ENCODE results near the gene PFKFB3. TPM values are rescaled to one million over a fixed set of nuclear protein-coding genes. Genes with fewer than 3 reads are reported as not detected.

Gene PFKFB3
- total RNA-seq, 1 donor from 2014 or later, result 126 TPM

DNA sequence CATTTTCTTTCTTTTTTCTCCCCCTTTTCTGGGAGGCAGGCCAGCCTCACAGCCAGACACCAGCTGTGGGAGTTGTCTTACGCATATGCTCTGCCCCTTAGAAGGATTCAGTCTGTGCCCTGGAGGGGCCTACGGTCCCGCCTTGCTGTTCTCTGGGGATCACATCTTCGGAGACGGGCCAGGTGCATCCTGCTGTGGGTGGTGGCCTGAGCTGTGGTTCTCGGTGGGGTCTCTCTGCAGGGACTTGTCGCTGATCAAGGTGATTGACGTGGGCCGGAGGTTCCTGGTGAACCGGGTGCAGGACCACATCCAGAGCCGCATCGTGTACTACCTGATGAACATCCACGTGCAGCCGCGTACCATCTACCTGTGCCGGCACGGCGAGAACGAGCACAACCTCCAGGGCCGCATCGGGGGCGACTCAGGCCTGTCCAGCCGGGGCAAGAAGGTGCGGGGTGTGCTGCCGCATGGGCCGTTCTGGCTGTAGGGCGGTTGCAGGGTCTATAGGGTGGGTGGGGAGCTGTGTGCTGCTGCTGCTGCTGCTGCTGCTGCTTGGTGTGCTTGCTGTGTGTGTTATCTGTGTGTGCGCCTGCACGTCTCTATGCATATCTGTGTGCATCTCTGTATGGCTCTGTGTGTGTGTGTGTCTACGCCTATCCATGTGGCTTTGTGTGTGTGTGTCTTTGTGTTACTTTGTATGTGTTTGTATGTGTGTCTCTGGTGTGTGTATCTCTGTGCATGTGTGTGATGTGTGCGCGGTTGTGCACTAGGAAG lies 17.9 kb downstream of the PFKFB3 start:
- H3K27ac Mint-ChIP-seq, result peak overlapping the region; percentile 1

DNA sequence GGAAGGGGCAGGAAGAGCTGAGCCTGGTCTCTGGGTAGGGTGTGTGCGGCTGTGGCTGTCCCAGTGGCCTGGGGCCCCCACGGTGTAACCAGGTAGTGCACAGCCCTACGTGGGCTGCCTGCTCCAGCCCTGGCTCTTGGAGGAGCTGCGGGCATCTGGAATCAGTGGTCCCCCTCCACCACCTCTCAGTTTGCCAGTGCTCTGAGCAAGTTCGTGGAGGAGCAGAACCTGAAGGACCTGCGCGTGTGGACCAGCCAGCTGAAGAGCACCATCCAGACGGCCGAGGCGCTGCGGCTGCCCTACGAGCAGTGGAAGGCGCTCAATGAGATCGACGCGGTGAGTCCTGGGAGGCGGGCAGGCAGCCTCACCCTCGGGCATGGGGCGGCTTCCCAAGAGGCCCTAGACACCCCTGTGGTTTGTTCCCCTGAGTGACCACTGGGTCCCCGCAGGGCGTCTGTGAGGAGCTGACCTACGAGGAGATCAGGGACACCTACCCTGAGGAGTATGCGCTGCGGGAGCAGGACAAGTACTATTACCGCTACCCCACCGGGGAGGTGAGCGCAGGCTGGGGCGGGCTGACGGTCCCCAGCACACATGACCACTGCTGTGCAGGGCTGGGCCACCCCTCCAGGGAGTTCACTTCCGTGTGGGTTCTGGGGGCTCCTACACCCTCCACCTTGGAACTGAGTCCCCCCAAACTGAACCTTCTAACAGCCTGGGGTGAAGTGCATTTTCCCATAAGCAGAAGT lies 18.6 kb downstream of the PFKFB3 start:
- no peak overlapping the region for H3K27ac Mint-ChIP-seq
- H3K27me3 Mint-ChIP-seq (ENCODE audit: low read depth), result no peaks in the 10 kb centered on the region
- no peak overlapping the region for H3K4me3 Mint-ChIP-seq (ENCODE audit: low read depth)

More for the DNA sequence above, 17.9 kb downstream of the PFKFB3 start:
- H3K4me1 Mint-ChIP-seq (ENCODE audit: low read depth), result no peaks in the 10 kb centered on the region
- DNase-seq (ENCODE audit: low spot score), result no peak
- intact Hi-C loops (cut with micrococcal nuclease), result no loop called here
- peaks cover 84% of the 10 kb centered on the region for H3K36me3 Mint-ChIP-seq (ENCODE audit: low read depth)
- no peaks in the 10 kb centered on the region for H3K27me3 Mint-ChIP-seq (ENCODE audit: low read depth)
- H3K9me3 Mint-ChIP-seq, result no peaks in the 10 kb centered on the region
- no peak overlapping the region for H3K4me3 Mint-ChIP-seq (ENCODE audit: low read depth)

DNA sequence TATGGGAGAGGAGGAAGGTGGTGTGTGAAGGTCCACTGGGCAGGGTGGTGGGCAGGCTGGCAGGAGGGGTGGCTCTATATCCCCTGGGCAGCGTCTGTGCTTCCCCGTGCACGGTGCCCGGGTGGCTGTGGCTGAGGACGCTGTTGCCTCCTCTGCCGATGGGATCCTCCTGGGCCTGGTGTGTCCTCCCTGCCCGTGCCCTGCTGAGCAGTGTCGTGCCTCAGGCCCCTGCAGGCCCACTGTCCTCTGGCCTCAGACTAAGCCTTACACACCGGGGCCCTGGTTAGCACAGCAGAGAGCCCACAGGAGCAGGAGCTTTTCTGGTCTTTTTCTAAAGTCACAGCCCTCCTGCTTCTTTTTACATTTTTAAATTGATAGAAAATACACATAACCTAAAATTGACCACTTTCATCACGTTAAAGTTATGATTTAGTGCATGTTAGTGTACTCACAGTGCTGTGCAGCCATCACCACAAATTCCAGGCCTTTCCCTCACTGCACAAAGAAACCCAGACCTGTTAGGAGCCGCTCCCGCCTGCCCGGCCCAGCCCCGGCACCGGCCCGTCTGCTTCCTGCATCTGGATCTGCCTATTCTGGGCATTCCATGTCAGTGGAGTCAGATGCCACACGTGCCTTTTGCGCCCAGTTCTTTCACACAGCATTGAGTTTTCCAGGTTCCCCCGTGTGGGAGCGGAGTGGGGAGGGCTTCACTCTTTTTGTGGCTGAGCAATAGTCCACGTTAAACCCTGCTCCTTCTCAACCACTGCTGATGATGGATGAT lies 19.4 kb downstream of the PFKFB3 start:
- Mint-ChIP-seq H3K9me3 (no peaks in the 10 kb centered on the region), H3K4me1 (ENCODE audit: low read depth) (no peaks in the 10 kb centered on the region), H3K27me3 (ENCODE audit: low read depth) (no peaks in the 10 kb centered on the region), H3K4me3 (ENCODE audit: low read depth) (no peak overlapping the region), H3K27ac (no peak overlapping the region), H3K36me3 (ENCODE audit: low read depth) (peaks cover 84% of the 10 kb centered on the region)
- intact Hi-C loops (cut with micrococcal nuclease), result no loop called here
- no peak for DNase-seq (ENCODE audit: low spot score)

More for the DNA sequence above, 18.6 kb downstream of the PFKFB3 start:
- Mint-ChIP-seq H3K4me1 (ENCODE audit: low read depth) (no peaks in the 10 kb centered on the region), H3K36me3 (ENCODE audit: low read depth) (peaks cover 87% of the 10 kb centered on the region), H3K9me3 (no peaks in the 10 kb centered on the region)
- intact Hi-C loops (cut with micrococcal nuclease), result no loop called here
- no peak for DNase-seq (ENCODE audit: low spot score)

DNA sequence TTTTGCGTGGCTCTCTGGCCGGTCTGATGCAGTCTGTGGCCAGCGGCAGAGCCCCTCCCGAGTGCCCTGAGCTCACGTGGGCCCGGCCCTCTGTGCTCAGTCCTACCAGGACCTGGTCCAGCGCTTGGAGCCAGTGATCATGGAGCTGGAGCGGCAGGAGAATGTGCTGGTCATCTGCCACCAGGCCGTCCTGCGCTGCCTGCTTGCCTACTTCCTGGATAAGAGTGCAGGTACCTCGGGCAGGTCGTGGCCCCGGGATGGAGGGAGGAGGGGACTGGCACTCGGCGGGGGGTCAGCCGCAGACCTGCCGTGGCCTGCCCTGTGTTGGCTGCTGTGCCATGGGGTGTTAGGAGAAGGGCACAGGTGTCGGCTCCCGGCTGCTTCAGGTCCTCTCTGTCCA lies 20.0 kb downstream of the PFKFB3 start:
- H3K4me3 Mint-ChIP-seq (ENCODE audit: low read depth), result no peak overlapping the region
- intact Hi-C loops (cut with micrococcal nuclease), result no loop called here
- DNase-seq (ENCODE audit: low spot score), result no peak
- H3K27ac Mint-ChIP-seq, result no peak overlapping the region
- no peaks in the 10 kb centered on the region for H3K9me3 Mint-ChIP-seq
- no peaks in the 10 kb centered on the region for H3K27me3 Mint-ChIP-seq (ENCODE audit: low read depth)
- H3K36me3 Mint-ChIP-seq (ENCODE audit: low read depth), result peaks cover 85% of the 10 kb centered on the region
- H3K4me1 Mint-ChIP-seq (ENCODE audit: low read depth), result no peaks in the 10 kb centered on the region

DNA sequence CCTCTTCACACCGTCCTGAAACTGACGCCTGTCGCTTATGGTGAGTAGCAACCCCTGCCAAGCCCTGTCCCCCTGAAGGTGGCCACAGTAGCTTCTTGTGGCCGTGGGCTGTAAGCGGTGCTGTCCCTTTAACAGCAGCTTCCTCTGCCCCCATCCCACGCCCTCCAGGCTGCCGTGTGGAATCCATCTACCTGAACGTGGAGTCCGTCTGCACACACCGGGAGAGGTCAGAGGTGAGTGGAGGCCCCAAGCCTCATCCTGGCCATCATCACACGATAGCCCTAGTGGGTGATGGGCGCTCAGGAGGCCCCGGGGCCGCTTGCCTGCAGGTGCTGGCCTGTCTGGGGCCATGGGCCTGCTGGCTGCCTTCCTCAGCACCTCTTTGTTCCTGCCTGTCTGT lies 21.2 kb downstream of the PFKFB3 start:
- no peak overlapping the region for H3K4me3 Mint-ChIP-seq (ENCODE audit: low read depth)
- H3K36me3 Mint-ChIP-seq (ENCODE audit: low read depth), result peaks cover 90% of the 10 kb centered on the region
- H3K9me3 Mint-ChIP-seq, result no peaks in the 10 kb centered on the region
- DNase-seq (ENCODE audit: low spot score), result no peak
- H3K27me3 Mint-ChIP-seq (ENCODE audit: low read depth), result no peaks in the 10 kb centered on the region
- peak overlapping the region; percentile 28 for H3K27ac Mint-ChIP-seq
- intact Hi-C loops (cut with micrococcal nuclease), result no loop called here
- H3K4me1 Mint-ChIP-seq (ENCODE audit: low read depth), result no peaks in the 10 kb centered on the region

DNA sequence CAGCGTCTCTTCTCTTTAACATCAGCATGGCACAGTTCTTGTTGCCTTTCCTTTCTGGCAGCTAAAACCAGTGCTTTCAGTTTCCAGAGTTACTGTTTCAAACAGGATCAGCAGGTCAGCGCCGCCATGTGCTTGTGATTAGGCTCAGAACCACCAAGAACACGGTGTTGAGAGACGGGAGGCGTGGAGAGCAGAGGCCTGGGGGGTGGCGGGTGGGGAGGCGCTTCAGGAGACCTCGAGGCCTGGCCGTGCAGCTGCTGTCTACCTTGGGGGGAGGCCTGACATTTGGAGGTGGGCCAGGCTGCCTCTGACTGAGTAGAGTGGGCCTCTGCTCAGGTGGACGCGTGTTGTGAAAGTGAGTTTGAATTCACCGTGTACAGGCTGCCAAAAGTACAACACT lies 22.0 kb downstream of the PFKFB3 start:
- DNase-seq (ENCODE audit: low spot score), result no peak
- H3K4me3 Mint-ChIP-seq (ENCODE audit: low read depth), result no peak overlapping the region
- no peaks in the 10 kb centered on the region for H3K27me3 Mint-ChIP-seq (ENCODE audit: low read depth)
- no peaks in the 10 kb centered on the region for H3K9me3 Mint-ChIP-seq
- H3K4me1 Mint-ChIP-seq (ENCODE audit: low read depth), result no peaks in the 10 kb centered on the region
- peaks cover 88% of the 10 kb centered on the region for H3K36me3 Mint-ChIP-seq (ENCODE audit: low read depth)
- intact Hi-C loops (cut with micrococcal nuclease), result no loop called here
- H3K27ac Mint-ChIP-seq, result no peak overlapping the region

DNA sequence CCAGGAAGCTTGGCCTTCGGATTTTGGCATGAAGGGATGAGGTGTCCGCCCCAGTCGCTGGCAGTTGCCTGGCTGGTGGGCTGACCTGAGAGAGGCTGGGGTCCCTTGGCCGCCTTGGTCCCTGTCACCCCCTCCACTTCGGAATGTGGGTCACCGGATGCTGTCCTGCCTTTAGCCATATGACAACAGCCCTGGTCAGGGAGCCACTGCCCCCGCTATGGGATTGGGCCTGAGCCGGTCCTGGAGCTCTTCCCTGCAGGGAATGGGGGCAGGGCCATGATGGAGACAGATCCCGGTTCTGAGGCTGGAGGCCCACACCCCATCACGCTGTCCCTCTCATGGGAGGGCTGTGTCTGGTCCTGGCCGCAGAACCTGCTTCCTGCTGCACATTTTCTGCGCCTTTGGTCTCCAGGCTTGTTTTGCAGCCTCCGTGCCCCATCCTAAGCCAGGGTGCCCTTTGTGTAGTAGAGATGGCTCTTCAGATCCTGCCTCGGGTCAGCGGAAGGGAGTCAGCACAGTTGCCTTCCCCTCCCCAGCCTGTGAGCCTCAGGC lies 22.6 kb downstream of the PFKFB3 start:
- no peak overlapping the region for H3K4me3 Mint-ChIP-seq (ENCODE audit: low read depth)
- no peaks in the 10 kb centered on the region for H3K27me3 Mint-ChIP-seq (ENCODE audit: low read depth)
- no peaks in the 10 kb centered on the region for H3K4me1 Mint-ChIP-seq (ENCODE audit: low read depth)
- H3K9me3 Mint-ChIP-seq, result no peaks in the 10 kb centered on the region
- no peak for DNase-seq (ENCODE audit: low spot score)
- peaks cover 88% of the 10 kb centered on the region for H3K36me3 Mint-ChIP-seq (ENCODE audit: low read depth)
- intact Hi-C loops (cut with micrococcal nuclease), result no loop called here
- H3K27ac Mint-ChIP-seq, result no peak overlapping the region

DNA sequence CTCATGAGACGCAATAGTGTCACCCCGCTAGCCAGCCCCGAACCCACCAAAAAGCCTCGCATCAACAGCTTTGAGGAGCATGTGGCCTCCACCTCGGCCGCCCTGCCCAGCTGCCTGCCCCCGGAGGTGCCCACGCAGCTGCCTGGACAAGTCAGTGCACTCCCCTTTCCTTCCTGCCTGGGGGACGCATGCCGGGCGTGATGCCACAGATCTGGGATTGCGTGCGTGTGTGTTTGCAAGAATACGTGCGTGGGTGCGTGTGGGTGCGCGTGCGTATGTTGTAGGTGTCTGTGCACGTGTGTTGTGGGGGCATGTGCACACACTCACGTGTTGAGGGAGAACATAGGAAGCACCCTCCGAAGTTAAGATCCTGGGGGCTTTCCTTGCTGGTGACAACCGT lies 23.5 kb downstream of the PFKFB3 start:
- Mint-ChIP-seq H3K9me3 (no peaks in the 10 kb centered on the region), H3K4me1 (ENCODE audit: low read depth) (no peaks in the 10 kb centered on the region), H3K27me3 (ENCODE audit: low read depth) (no peaks in the 10 kb centered on the region), H3K27ac (no peak overlapping the region), H3K36me3 (ENCODE audit: low read depth) (peaks cover 84% of the 10 kb centered on the region), H3K4me3 (ENCODE audit: low read depth) (no peak overlapping the region)
- intact Hi-C loops (cut with micrococcal nuclease), result no loop called here
- no peak for DNase-seq (ENCODE audit: low spot score)

DNA sequence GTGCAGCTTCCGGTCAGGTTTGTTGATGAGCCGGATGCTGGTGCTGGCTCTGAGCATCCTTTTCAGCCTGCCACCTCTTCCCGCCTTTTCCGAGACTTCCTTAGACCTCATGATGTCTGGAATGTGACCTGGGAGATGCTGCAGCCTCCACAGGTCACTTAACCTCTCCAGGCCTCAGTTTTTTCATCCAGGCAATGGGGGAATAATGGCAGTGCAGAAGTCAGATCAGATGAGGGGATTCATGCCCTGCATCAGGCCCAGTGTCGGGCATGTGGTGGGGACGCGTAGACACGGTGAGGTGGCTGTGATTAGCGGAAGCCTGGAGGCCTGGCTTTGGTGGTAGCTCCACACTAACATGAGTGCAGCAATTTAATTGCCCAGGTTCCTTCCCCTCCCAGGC lies 24.6 kb downstream of the PFKFB3 start:
- no peaks in the 10 kb centered on the region for H3K27me3 Mint-ChIP-seq (ENCODE audit: low read depth)
- no peak overlapping the region for H3K4me3 Mint-ChIP-seq (ENCODE audit: low read depth)
- intact Hi-C loops (cut with micrococcal nuclease), result no loop called here
- no peaks in the 10 kb centered on the region for H3K4me1 Mint-ChIP-seq (ENCODE audit: low read depth)
- H3K9me3 Mint-ChIP-seq, result no peaks in the 10 kb centered on the region
- peaks cover 85% of the 10 kb centered on the region for H3K36me3 Mint-ChIP-seq (ENCODE audit: low read depth)
- H3K27ac Mint-ChIP-seq, result no peak overlapping the region
- no peak for DNase-seq (ENCODE audit: low spot score)

DNA sequence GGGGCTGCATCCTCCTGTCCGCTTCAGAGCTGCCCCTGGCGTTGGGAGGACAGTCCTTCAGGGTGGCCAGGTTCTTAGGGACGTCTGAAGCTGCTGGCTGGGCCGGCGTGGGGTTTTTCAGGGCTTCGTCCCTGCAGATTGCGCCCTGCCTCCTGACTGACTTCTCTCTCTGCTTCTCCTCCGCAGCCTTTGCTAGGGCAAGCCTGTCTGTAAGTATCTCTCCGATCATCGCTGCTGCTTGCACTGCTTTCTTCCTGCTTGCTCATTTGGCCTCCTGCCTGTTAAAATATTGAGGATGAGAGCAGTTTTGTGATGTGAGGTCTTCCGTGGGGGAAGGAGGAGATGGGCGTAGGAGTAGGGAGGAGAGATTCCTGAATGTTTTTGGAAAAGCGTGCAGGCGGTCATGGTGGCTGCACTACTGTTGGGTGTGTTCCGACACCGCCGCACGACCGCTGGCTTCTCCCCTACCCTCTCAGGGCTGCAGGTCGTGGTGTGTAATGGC lies 25.3 kb downstream of the PFKFB3 start:
- H3K4me3 Mint-ChIP-seq (ENCODE audit: low read depth), result no peak overlapping the region
- H3K4me1 Mint-ChIP-seq (ENCODE audit: low read depth), result no peaks in the 10 kb centered on the region
- intact Hi-C loops (cut with micrococcal nuclease), result no loop called here
- no peaks in the 10 kb centered on the region for H3K27me3 Mint-ChIP-seq (ENCODE audit: low read depth)
- no peak overlapping the region for H3K27ac Mint-ChIP-seq
- DNase-seq (ENCODE audit: low spot score), result no peak
- H3K36me3 Mint-ChIP-seq (ENCODE audit: low read depth), result peaks cover 86% of the 10 kb centered on the region
- no peaks in the 10 kb centered on the region for H3K9me3 Mint-ChIP-seq

DNA sequence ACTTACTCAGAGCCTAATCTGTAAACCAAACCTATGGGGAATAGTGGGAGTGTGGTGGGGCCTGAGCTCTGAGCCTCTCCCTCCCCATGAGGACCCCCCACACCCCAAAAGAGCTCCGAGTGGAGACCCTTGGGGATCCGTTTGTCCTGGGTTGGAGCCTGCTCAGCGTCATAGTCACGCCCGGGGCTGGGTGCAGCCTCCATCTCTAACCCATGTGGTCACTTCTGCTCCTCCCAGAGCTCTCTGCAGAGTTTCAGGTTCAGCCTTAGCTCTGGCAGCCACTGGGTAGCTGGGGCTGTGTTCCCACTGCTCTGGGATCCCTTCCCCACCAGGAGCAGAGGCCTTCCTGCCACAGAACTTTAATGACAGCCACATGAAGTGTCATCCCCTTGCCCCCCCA lies 25.9 kb downstream of the PFKFB3 start:
- DNase-seq (ENCODE audit: low spot score), result no peak
- Mint-ChIP-seq H3K4me1 (ENCODE audit: low read depth) (no peaks in the 10 kb centered on the region), H3K36me3 (ENCODE audit: low read depth) (peaks cover 84% of the 10 kb centered on the region), H3K27ac (peak overlapping the region; percentile 12), H3K4me3 (ENCODE audit: low read depth) (no peak overlapping the region), H3K9me3 (no peaks in the 10 kb centered on the region), H3K27me3 (ENCODE audit: low read depth) (no peaks in the 10 kb centered on the region)
- intact Hi-C loops (cut with micrococcal nuclease), result no loop called here

DNA sequence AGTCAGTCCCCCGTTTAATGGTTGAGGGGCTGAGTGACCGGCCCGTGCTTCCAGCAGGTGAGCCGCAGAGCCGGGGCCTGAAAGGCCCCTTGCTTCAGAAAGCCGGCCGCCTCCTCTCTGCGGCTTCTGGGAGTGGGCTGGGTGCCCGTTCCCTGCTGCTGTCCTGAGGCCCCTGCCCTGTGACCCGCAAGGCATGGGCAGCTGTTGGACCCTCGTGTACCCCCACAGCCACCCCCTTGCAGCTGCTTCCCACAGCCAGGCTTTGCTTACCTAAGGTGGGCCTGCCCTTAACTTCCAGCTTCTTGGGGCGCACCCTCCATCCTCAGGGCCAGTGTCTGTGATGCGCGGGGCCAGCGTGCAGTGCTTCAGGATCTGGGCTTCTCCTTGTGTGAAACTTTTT lies 26.6 kb downstream of the PFKFB3 start:
- peaks cover 84% of the 10 kb centered on the region for H3K36me3 Mint-ChIP-seq (ENCODE audit: low read depth)
- no peak overlapping the region for H3K27ac Mint-ChIP-seq
- H3K4me1 Mint-ChIP-seq (ENCODE audit: low read depth), result no peaks in the 10 kb centered on the region

More for the DNA sequence above, 26.6 kb downstream of the PFKFB3 start:
- intact Hi-C loops (cut with micrococcal nuclease), result no loop called here
- Mint-ChIP-seq H3K27me3 (ENCODE audit: low read depth) (no peaks in the 10 kb centered on the region), H3K9me3 (no peaks in the 10 kb centered on the region), H3K4me3 (ENCODE audit: low read depth) (no peak overlapping the region)
- no peak for DNase-seq (ENCODE audit: low spot score)
